PFSK-1 (cell line): Measurements from ENCODE around the gene RDH5.

Experiments
- FOXP2 ChIP-seq: optimal IDR thresholded peaks from 2 replicates; pipeline ENCODE3; 2011; ENCODE audit warnings: borderline replicate concordance, control low read depth, inconsistent platforms; ENCODE audit not compliant: insufficient read depth; ENCODE audit errors: extremely low read length, extremely low read depth
- POLR2AphosphoS5 ChIP-seq: IDR thresholded peaks from 2 replicates; pipeline ENCODE4 v1.6.1; 2012; ENCODE audit warnings: low read depth, mild to moderate bottlenecking, control low read depth, low read length, moderate library complexity
- SIN3A ChIP-seq: IDR thresholded peaks from 2 replicates; pipeline ENCODE4 v1.6.1; 2012; ENCODE audit warnings: mild to moderate bottlenecking, low read length, moderate library complexity, borderline replicate concordance; ENCODE audit not compliant: insufficient read depth
- TAF1 ChIP-seq: IDR thresholded peaks from 2 replicates; pipeline ENCODE4 v1.6.1; 2012; ENCODE audit warnings: low read length, control low read depth, borderline replicate concordance; ENCODE audit not compliant: insufficient read depth
- TF ChIP-seq, protein P1 (sequence below), 2 experiments: IDR thresholded peaks; 2 replicates each; pipeline versions ENCODE4 v1.6.1 to v1.8.0; 2011 to 2012; ENCODE audit warnings: low read depth in 2 of 2, low read length in 2 of 2, control low read depth in 1 of 2, inconsistent platforms in 1 of 2, mild to moderate bottlenecking in 1 of 2, moderate library complexity in 1 of 2; ENCODE audit not compliant: insufficient read depth in 1 of 2

RDH5 gene

GRCh38 chr12:55707841-55708694, 12.1 kb upstream of the RDH5 start, which contains the start of gene ITGA7:
Gene ITGA7, minus strand, starts transcription at chr12:55707904. Its CDS starts 222 bp downstream, at chr12:55707682.
- TF ChIP-seq TAF1 = no peak
- no peak for TF ChIP-seq SIN3A
- TF ChIP-seq FOXP2 = no peak
- TF ChIP-seq, protein P1, sequence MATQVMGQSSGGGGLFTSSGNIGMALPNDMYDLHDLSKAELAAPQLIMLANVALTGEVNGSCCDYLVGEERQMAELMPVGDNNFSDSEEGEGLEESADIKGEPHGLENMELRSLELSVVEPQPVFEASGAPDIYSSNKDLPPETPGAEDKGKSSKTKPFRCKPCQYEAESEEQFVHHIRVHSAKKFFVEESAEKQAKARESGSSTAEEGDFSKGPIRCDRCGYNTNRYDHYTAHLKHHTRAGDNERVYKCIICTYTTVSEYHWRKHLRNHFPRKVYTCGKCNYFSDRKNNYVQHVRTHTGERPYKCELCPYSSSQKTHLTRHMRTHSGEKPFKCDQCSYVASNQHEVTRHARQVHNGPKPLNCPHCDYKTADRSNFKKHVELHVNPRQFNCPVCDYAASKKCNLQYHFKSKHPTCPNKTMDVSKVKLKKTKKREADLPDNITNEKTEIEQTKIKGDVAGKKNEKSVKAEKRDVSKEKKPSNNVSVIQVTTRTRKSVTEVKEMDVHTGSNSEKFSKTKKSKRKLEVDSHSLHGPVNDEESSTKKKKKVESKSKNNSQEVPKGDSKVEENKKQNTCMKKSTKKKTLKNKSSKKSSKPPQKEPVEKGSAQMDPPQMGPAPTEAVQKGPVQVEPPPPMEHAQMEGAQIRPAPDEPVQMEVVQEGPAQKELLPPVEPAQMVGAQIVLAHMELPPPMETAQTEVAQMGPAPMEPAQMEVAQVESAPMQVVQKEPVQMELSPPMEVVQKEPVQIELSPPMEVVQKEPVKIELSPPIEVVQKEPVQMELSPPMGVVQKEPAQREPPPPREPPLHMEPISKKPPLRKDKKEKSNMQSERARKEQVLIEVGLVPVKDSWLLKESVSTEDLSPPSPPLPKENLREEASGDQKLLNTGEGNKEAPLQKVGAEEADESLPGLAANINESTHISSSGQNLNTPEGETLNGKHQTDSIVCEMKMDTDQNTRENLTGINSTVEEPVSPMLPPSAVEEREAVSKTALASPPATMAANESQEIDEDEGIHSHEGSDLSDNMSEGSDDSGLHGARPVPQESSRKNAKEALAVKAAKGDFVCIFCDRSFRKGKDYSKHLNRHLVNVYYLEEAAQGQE (IDR thresholded peaks at IDR 0.05; ENCODE audit: insufficient read depth in 1 of 2, low read depth in 2 of 2, low read length in 2 of 2) = no peak
- no peak for TF ChIP-seq POLR2AphosphoS5

DNA sequence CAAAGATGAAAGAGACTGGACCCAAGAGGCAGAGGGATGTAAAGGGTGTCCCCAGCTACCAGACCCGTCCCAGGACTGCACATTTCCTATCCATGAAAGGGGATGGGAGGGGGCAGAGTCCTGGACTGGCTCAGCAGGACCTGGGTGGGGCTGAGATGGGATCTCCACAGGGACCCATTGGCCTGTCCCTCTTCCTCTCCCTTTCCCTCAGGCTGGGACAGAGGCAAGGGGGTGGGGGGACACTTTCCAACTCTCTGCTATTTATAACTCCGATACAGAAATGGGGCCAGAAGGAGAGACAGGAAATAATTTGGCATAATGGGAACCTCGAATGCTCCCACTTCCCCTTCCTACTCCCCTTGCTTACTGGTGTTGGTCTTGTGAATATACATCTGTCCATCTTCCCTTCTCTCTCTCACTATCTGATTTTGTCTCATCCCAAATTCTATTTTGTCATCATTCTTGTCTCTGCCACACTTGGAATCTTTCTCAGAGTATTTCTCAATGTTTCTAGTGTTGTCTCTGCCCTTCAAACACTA, 11.4 kb upstream of the RDH5 start:
- TF ChIP-seq POLR2AphosphoS5 = no peak
- TF ChIP-seq SIN3A = no peak
- TF ChIP-seq, protein P1 (IDR thresholded peaks at IDR 0.05; ENCODE audit: insufficient read depth in 1 of 2, low read depth in 2 of 2, low read length in 2 of 2) = no peak
- TF ChIP-seq FOXP2 = no peak
- TF ChIP-seq TAF1 = no peak

DNA sequence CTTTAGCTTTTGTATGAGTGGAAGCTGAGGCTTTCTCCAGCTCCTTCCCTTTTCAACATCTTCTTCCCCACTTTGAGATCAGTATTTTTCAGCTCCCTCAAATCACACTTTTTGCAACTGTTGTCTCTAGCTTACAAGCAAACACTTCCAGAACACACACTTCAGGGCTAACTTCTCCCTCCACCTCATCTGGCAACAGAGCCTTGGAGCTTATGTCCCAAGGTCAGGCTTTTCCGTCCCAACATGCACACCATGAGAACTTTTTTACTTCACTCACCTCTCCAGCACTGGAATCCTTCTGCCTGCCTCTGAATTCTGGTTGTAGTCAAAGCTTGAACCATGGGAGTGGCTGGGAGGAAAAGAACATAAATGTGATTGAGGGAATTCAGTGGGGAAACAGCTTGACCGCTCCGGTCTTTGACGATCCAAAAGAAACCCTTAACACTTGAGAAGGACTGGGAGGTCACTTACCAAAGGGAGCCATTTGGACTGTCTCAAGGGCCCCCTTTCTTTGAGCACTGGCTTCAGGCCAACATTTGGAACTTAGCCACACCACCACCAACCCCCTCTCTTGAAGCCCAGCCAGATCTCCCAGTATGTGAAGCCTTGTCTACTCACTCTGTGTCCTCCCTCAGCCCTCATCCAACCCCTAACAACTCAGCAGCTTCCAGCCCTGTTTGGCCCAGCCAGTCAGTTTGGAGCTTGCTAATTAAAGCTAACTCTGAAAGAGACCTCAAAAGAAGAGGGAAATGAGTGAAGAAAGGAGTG, 8.2 kb upstream of the RDH5 start:
- no peak for TF ChIP-seq TAF1
- TF ChIP-seq POLR2AphosphoS5 = no peak
- no peak for TF ChIP-seq FOXP2
- no peak for TF ChIP-seq SIN3A

DNA sequence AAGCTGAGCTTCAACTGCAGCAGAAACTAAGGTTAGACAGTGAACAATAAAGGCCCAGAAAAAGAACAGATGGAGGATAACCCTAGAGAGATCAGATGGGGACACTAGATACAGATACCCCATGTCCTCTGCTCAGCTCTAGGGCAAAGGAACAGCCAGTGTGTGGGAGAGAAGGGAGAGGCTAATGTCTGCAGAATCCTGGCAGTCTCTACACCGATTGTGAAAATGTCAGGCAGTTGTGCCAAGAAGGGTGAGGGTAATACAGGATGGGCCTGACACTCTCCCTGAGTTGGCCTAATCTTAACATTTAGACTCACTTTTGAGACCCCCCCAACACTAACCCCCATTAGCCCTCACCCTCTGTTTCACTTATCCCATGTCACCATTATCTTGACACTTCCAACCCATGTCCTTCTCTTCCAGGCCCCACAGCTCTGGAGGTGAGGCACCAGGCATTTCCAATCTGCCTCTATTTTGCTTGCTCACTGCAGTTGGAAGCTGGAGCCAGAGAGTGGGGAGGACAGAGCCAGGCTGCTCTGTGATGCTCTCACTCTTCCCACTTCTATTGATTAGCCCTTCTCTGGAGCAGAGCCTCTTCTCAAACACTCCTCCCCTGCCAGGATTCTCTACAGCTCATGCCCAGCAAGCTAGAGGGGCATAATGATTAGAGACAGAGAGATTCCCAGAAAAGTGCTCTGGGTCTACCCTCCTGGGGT, 7.3 kb upstream of the RDH5 start:
- TF ChIP-seq SIN3A = no peak
- TF ChIP-seq, protein P1 (IDR thresholded peaks at IDR 0.05; ENCODE audit: insufficient read depth in 1 of 2, low read depth in 2 of 2, low read length in 2 of 2) = no peak
- TF ChIP-seq TAF1 = no peak
- no peak for TF ChIP-seq POLR2AphosphoS5
- no peak for TF ChIP-seq FOXP2

DNA sequence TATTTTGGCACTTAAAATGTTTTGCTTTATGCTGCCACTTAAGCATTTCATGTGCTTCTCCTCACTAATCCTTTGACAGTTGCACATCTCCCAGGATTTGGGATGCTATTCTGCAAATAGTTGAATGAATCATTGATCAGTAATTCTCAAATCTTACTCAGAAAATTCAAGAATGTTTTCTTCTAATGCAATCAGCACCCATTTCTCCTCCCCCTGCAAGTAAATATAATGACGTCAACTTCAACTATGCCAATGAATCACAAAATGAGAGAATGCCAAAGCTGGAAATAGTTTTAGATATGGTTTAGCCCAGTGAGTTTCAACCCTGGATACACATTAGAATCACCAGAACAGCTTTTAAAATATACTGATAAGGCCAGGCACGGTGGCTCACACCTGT, 6.5 kb upstream of the RDH5 start:
- TF ChIP-seq TAF1 (no peak), POLR2AphosphoS5 (no peak), SIN3A (no peak), FOXP2 (no peak)
- TF ChIP-seq, protein P1 (IDR thresholded peaks at IDR 0.05; ENCODE audit: insufficient read depth in 1 of 2, low read depth in 2 of 2, low read length in 2 of 2) = no peak
